Activated CD4-positive, CD25-positive, alpha-beta regulatory T cell (primary cell): ENCODE results near the gene PLPPR5.

ENCODE experiments used
- DNase-seq, 4 experiments: peaks; one replicate each; lab custom pipeline; 2025; lab: John Stamatoyannopoulos, UW

Gene PLPPR5

GRCh38 chr1:98969798-98970490 is 34.7 kb downstream of the PLPPR5 start:
- DNase-seq = no peak

- DNase-seq = no peak
Measured at GRCh38 chr1:98967122-98967521, 37.5 kb downstream of the PLPPR5 start.

GRCh38 chr1:98965394-98965793 is 39.3 kb downstream of the PLPPR5 start:
- no peak for DNase-seq

- DNase-seq = no peak
Measured at GRCh38 chr1:98964198-98964597, 40.5 kb downstream of the PLPPR5 start.

GRCh38 chr1:98963064-98963758 is 41.5 kb downstream of the PLPPR5 start:
- DNase-seq = no peak

- no peak for DNase-seq
Measured at GRCh38 chr1:98962156-98962555, 42.5 kb downstream of the PLPPR5 start.

- no peak for DNase-seq
Measured at GRCh38 chr1:98949621-98950020, 55.0 kb downstream of the PLPPR5 start.

GRCh38 chr1:98949166-98949565 is 55.5 kb downstream of the PLPPR5 start:
- no peak for DNase-seq

- DNase-seq = no peak
Measured at GRCh38 chr1:98947071-98947470, 57.6 kb downstream of the PLPPR5 start.

GRCh38 chr1:98940722-98941079 is 64.0 kb downstream of the PLPPR5 start:
- DNase-seq = no peak

- DNase-seq = no peak
Measured at GRCh38 chr1:98940069-98940721, 64.5 kb downstream of the PLPPR5 start.

GRCh38 chr1:98939471-98939870 is 65.2 kb downstream of the PLPPR5 start:
- DNase-seq = no peak

GRCh38 chr1:98937347-98937746 is 67.3 kb downstream of the PLPPR5 start:
- no peak for DNase-seq

- DNase-seq = no peak
Measured at GRCh38 chr1:98932184-98932583, 72.5 kb downstream of the PLPPR5 start.

- DNase-seq = no peak
Measured at GRCh38 chr1:98931128-98931835, 73.4 kb downstream of the PLPPR5 start.

GRCh38 chr1:98929437-98929836 is 75.2 kb downstream of the PLPPR5 start:
- no peak for DNase-seq

GRCh38 chr1:98926597-98926996 is 78.1 kb downstream of the PLPPR5 start:
- DNase-seq = no peak

- DNase-seq = no peak
Measured at GRCh38 chr1:98924977-98925376, 79.7 kb downstream of the PLPPR5 start.

GRCh38 chr1:98923667-98924066 is 81.0 kb downstream of the PLPPR5 start:
- no peak for DNase-seq

GRCh38 chr1:98921817-98922216 is 82.8 kb downstream of the PLPPR5 start:
- no peak for DNase-seq

GRCh38 chr1:98920441-98921110 is 84.1 kb downstream of the PLPPR5 start:
- DNase-seq = no peak

- DNase-seq = no peak
Measured at GRCh38 chr1:98919652-98920051, 85.0 kb downstream of the PLPPR5 start.
